Smooth muscle cell (in vitro differentiated cells): ENCODE results near the gene NAA40. TPM values are rescaled to one million over a fixed set of nuclear protein-coding genes. Genes with fewer than 3 reads are reported as not detected.

Experiments used
- DNase-seq: peaks from one replicate; lab custom pipeline; 2025; ENCODE audit not compliant: unreplicated experiment; lab: John Stamatoyannopoulos, UW
- H2AFZ ChIP-seq: fragments of 200-600 bp; sonication (generic); 2 replicates; pipeline ENCODE4 v1.6.0; 2016; ENCODE audit warnings: antibody characterized with exemption, low read depth, mild to moderate bottlenecking
- H3F3A ChIP-seq: fragments of 200-600 bp; sonication (generic); 2 replicates; pipeline ENCODE4 v1.6.0; 2017; ENCODE audit warnings: antibody characterized with exemption, low read depth
- H3K27ac ChIP-seq: fragments of 200-600 bp; sonication (generic); 2 replicates; pipeline ENCODE4 v1.5.1; 2016; ENCODE audit warnings: low read depth, mild to moderate bottlenecking
- H3K27me3 ChIP-seq: fragments of 200-600 bp; sonication (generic); 2 replicates; pipeline ENCODE4 v1.6.1; 2016; ENCODE audit warnings: low read depth, mild to moderate bottlenecking
- H3K36me3 ChIP-seq: fragments of 200-600 bp; sonication (generic); 2 replicates; pipeline ENCODE4 v1.5.1; 2016; ENCODE audit warnings: low read depth
- H3K4me1 ChIP-seq: fragments of 200-600 bp; sonication (generic); 2 replicates; pipeline ENCODE4 v1.5.1; 2016; ENCODE audit warnings: low read depth
- H3K4me2 ChIP-seq: fragments of 200-600 bp; sonication (generic); 2 replicates; pipeline ENCODE4 v1.6.0; 2016; ENCODE audit warnings: mild to moderate bottlenecking
- H3K4me3 ChIP-seq: fragments of 200-600 bp; sonication (generic); 2 replicates; pipeline ENCODE4 v1.5.1; 2016; ENCODE audit warnings: mild to moderate bottlenecking
- H3K79me2 ChIP-seq: fragments of 200-600 bp; sonication (generic); 2 replicates; pipeline ENCODE4 v1.6.0; 2016; ENCODE audit warnings: low read depth, mild to moderate bottlenecking
- H3K9ac ChIP-seq: fragments of 200-600 bp; sonication (generic); 2 replicates; pipeline ENCODE4 v1.6.0; 2016; ENCODE audit warnings: low read depth
- H3K9me3 ChIP-seq: fragments of 200-600 bp; sonication (generic); replicated peaks from 2 replicates; pipeline ENCODE4 v1.5.1; 2016; ENCODE audit warnings: low read depth
- H4K20me1 ChIP-seq: fragments of 200-600 bp; sonication (generic); 2 replicates; pipeline ENCODE4 v1.6.0; 2016; ENCODE audit warnings: low read depth
- CTCF ChIP-seq: fragments of 200-600 bp; sonication (generic); IDR thresholded peaks from 2 replicates; pipeline ENCODE4 v1.5.1; 2017; ENCODE audit warnings: borderline replicate concordance, mild to moderate bottlenecking, antibody characterized with exemption; ENCODE audit not compliant: insufficient read depth, poor library complexity, severe bottlenecking
- WGBS: methylation state at CpG from one replicate; pipeline ENCODE4 v1.1.7; 2016; ENCODE audit warnings: low lambda C conversion rate; 5-methylcytosine and 5-hydroxymethylcytosine counted together
- polyA plus RNA-seq: library from polyadenylated mRNA; unstranded; fragments of >200 nt; fragmentation: Nextera tagmentation; extraction: Ambion mirVana; gene quantifications from 2 replicates; pipeline ENCODE4 v1.2.1, GENCODE V29; 2016
- total RNA-seq: library from RNA; depleted of rRNA; stranded (reverse); fragments of >200 nt; gene quantifications from 2 replicates; pipeline ENCODE4 v1.2.3, GENCODE V29; 2014

NAA40 gene
- total and polyA plus RNA-seq, 2 experiments from 2014 or later, result 7.6 to 11.3 TPM

- WGBS, result 83% methylated on average over 8 of the region's 8 CpGs
- no peak for TF ChIP-seq CTCF
- Histone ChIP-seq H3K4me1 (peaks cover 35% of the 10 kb centered on the region), H3F3A (peaks cover 13% of the 10 kb centered on the region), H3K9me3 (no peaks in the 10 kb centered on the region), H3K4me3 (no peak overlapping the region), H3K27ac (no peak overlapping the region), H3K27me3 (no peaks in the 10 kb centered on the region), H3K4me2 (no peak overlapping the region), H3K79me2 (no peaks in the 10 kb centered on the region), H4K20me1 (peaks cover 16% of the 10 kb centered on the region), H3K9ac (no peak overlapping the region), H3K36me3 (no peaks in the 10 kb centered on the region), H2AFZ (no peak overlapping the region)
- DNase-seq, result no peak
Observed at GRCh38 chr11:63911440-63911839, 27.4 kb upstream of the NAA40 start.

GRCh38 chr11:63911876-63912275 lies 26.9 kb upstream of the NAA40 start:
- Histone ChIP-seq H3K9ac (no peak overlapping the region), H3K27me3 (no peaks in the 10 kb centered on the region)
- 91% methylated on average over 4 of the region's 22 CpGs for WGBS

DNA sequence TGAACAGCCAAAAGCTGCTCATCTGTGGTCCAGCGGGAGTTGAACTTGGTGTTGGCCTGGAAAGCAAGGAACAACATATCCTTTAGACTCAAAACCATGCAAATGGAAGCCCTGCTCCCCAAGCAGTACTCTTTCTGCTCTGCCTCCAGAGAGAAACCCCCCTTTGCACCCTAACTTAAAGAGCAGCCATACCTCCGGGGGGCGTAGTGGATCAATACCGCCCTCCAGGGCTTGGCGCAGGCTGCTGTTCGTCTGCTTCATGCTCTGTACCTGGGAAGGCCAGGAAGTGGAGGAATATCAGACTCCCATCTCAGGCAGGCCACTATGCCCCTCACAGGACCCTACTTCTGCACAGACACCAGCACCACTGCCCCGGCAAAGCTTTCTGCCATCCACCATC lies 26.1 kb upstream of the NAA40 start:
- no peaks in the 10 kb centered on the region for H3K79me2 ChIP-seq
- no peaks in the 10 kb centered on the region for H3K27me3 ChIP-seq
- peaks cover 13% of the 10 kb centered on the region for H3F3A ChIP-seq
- H2AFZ ChIP-seq, result no peak overlapping the region
- H3K27ac ChIP-seq, result no peak overlapping the region
- DNase-seq, result no peak
- no peak overlapping the region for H3K9ac ChIP-seq
- no peak for TF ChIP-seq CTCF
- H3K4me3 ChIP-seq, result no peak overlapping the region
- no peaks in the 10 kb centered on the region for H3K9me3 ChIP-seq
- peaks cover 38% of the 10 kb centered on the region for H3K4me1 ChIP-seq
- peaks cover 16% of the 10 kb centered on the region for H4K20me1 ChIP-seq
- no peaks in the 10 kb centered on the region for H3K36me3 ChIP-seq
- no peak overlapping the region for H3K4me2 ChIP-seq
- 97% methylated on average over 7 of the region's 7 CpGs for WGBS

More at GRCh38 chr11:63911876-63912275, 26.9 kb upstream of the NAA40 start:
- peaks cover 35% of the 10 kb centered on the region for H3K4me1 ChIP-seq
- no peaks in the 10 kb centered on the region for H3K36me3 ChIP-seq
- no peak overlapping the region for H2AFZ ChIP-seq
- H3F3A ChIP-seq, result peaks cover 13% of the 10 kb centered on the region
- H3K4me3 ChIP-seq, result no peak overlapping the region
- H4K20me1 ChIP-seq, result peaks cover 16% of the 10 kb centered on the region
- no peak for DNase-seq
- H3K4me2 ChIP-seq, result no peak overlapping the region
- no peak overlapping the region for H3K27ac ChIP-seq
- no peaks in the 10 kb centered on the region for H3K79me2 ChIP-seq
- TF ChIP-seq CTCF, result no peak
- no peaks in the 10 kb centered on the region for H3K9me3 ChIP-seq

GRCh38 chr11:63913866-63914830 lies 24.7 kb upstream of the NAA40 start:
- no peak for DNase-seq
- no peaks in the 10 kb centered on the region for H3K79me2 ChIP-seq
- H3K4me2 ChIP-seq, result no peak overlapping the region
- no peaks in the 10 kb centered on the region for H3K9me3 ChIP-seq
- H3K9ac ChIP-seq, result no peak overlapping the region
- no peak overlapping the region for H3K4me3 ChIP-seq
- H3K4me1 ChIP-seq, result peaks cover 46% of the 10 kb centered on the region
- H3K27ac ChIP-seq, result no peak overlapping the region
- H2AFZ ChIP-seq, result no peak overlapping the region
- H4K20me1 ChIP-seq, result peaks cover 16% of the 10 kb centered on the region
- no peaks in the 10 kb centered on the region for H3K36me3 ChIP-seq
- H3K27me3 ChIP-seq, result no peaks in the 10 kb centered on the region
- peaks cover 13% of the 10 kb centered on the region for H3F3A ChIP-seq
- no peak for TF ChIP-seq CTCF
- 96% methylated on average over 34 of the region's 34 CpGs for WGBS
